PC-9 (cell line): ENCODE data around the gene IER3.
"Not testable (repeated sequence)": the region's sequence is repeated elsewhere in the genome, so short reads cannot be mapped to it uniquely, and the experiment has no call there.

Source experiments
- EZH2 ChIP-seq: fragments of 200-600 bp; sonication (generic); IDR thresholded peaks from 2 replicates; pipeline ENCODE4 v1.8.0; 2017; ENCODE audit warnings: antibody characterized with exemption, low read depth
- TF ChIP-seq, protein P1 (sequence below): fragments of 200-600 bp; sonication (generic); conservative IDR thresholded peaks from 2 replicates; pipeline ENCODE4 v1.6.1; 2017; ENCODE audit warnings: mixed run types, antibody characterized with exemption, mild to moderate bottlenecking, moderate library complexity

DNA sequence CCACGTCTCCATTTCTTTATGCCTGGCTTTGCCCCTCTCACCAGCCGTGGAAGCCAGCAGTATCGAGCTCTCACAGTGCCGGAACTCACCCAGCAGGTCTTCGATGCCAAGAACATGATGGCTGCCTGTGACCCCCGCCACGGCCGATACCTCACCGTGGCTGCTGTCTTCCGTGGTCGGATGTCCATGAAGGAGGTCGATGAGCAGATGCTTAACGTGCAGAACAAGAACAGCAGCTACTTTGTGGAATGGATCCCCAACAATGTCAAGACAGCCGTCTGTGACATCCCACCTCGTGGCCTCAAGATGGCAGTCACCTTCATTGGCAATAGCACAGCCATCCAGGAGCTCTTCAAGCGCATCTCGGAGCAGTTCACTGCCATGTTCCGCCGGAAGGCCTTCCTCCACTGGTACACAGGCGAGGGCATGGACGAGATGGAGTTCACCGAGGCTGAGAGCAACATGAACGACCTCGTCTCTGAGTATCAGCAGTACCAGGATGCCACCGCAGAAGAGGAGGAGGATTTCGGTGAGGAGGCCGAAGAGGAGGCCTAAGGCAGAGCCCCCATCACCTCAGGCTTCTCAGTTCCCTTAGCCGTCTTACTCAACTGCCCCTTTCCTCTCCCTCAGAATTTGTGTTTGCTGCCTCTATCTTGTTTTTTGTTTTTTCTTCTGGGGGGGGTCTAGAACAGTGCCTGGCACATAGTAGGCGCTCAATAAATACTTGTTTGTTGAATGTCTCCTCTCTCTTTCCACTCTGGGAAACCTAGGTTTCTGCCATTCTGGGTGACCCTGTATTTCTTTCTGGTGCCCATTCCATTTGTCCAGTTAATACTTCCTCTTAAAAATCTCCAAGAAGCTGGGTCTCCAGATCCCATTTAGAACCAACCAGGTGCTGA is 20.3 kb downstream of the IER3 start:
- TF ChIP-seq, protein P1, sequence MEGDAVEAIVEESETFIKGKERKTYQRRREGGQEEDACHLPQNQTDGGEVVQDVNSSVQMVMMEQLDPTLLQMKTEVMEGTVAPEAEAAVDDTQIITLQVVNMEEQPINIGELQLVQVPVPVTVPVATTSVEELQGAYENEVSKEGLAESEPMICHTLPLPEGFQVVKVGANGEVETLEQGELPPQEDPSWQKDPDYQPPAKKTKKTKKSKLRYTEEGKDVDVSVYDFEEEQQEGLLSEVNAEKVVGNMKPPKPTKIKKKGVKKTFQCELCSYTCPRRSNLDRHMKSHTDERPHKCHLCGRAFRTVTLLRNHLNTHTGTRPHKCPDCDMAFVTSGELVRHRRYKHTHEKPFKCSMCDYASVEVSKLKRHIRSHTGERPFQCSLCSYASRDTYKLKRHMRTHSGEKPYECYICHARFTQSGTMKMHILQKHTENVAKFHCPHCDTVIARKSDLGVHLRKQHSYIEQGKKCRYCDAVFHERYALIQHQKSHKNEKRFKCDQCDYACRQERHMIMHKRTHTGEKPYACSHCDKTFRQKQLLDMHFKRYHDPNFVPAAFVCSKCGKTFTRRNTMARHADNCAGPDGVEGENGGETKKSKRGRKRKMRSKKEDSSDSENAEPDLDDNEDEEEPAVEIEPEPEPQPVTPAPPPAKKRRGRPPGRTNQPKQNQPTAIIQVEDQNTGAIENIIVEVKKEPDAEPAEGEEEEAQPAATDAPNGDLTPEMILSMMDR, result not testable (repeated sequence)
- not testable (repeated sequence) for TF ChIP-seq EZH2
